NCI-H748 (cell line): ENCODE data around the gene RNF32.
"Not testable (repeated sequence)": the region's sequence is repeated elsewhere in the genome, so short reads cannot be mapped to it uniquely, and the experiment has no call there.

Experiments used
- DNase-seq: peaks from one replicate; lab custom pipeline; 2025; ENCODE audit not compliant: unreplicated experiment; lab: John Stamatoyannopoulos, UW

The RNF32 gene

DNA sequence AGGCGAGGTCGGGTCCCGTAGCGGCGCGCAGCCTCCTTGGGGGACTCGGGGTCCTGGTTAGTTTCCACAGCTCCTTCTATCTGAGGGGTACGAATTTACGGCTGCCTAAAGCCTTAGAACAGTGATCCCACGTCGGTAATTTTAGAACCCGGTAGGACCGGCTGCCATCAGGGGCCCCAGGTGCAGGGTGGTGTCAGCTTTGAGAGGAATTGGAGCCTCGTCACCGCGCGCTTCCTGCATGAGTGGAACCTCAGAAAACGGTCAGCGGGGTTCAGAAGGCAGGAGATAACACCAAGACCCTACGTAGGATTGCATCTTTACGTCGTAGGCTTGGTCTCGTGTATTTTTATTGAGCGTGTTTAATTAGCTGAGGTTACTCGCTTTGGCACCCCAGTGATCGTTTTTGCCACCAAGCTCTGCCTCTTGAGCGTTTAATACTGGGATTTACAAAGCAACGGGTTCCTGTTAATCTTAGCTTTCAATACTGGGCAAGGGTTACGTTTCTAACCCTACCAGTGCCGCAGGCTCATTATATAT lies 443 bp downstream of the RNF32 start:
- DNase-seq, result peak; percentile 72

DNA sequence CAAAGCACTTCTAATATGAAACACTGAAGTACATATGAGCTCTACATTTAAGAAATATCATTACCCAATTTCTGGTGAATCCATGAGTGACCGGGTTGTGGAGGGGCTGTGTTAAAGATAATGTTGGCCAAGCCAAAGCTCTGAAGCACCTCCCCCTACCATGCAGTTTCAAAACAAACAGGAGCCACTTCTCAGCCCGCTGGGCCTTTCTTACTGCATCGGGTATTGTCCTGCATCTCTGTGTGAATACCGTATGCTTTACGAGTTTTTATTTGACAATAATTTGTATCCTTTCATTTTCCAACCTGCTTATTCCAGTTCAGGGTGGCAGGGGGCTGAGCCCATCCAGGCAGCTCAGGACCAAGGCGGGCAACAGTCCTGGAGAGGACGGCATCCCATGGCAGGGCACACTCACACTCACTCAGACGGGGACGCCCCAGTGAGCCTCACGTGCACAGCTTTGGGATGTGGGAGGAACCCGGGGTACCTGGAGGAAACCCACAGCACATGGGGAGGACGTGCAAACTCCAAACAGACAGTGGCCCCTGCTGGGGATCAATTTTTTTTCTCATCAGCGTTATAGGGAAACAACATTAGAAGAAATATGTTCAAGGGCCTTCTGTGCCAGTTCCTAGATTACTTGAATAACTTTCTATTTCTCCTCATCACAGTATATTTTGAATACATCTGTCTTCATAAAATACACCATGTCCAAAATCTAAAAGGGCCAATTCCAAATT lies 1.9 kb downstream of the RNF32 start:
- DNase-seq, result peak; percentile 48

DNA sequence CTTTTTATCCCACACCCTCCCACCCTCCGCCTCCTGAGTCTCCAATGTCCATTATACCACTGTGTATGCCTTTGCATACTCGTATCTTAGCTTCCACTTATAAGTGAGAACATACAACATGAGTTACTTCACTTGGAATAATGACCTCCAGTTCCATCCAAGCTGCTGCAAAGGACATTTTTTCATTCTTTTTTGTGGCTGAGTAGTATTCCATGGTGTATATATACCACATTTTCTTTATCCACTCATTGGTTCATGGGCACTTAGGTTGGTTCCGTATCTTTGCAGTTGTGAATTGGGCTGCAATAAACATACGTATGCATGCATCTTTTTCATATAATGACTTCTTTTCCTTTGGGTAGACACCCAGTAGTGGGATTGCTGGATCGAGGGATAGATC lies 6.8 kb downstream of the RNF32 start:
- DNase-seq, result not testable (repeated sequence)

DNA sequence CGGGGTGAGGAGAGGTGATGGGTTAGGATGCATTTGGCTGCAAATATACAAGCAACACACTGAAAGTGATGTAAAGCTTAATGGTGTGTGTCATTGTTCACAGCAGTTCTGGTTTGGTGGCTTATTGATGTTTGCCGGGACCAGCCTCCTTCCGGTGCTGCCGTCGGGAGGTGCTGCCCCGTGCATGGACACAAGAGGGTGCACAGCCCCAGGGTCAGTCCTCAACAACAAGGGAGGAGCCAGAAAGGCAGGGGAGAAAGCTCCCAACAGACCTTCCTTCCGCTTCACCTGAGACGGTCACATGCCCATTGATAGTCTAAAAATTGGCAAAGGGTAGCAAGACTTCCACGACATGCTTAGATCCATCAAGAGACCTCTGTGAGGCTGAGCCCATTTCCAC lies 9.5 kb downstream of the RNF32 start:
- DNase-seq, result peak; percentile 40

DNA sequence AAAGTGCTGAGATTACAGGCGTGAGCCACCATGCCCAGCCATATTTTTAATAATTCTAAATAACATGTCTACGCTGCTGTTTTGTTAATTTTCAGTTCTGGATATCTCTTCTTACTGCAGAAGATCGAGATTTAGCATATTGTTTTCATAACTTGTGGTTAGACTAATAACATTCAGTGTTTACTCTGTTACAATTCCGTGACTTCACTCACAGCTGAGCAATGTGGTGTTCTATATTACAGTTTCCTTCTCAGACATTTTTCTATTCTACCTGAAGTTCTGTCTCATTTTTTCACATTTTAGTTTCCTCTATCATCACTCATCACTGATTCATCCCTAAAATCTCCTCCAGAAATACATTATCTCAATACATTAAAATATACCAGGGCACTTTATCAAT lies 10.9 kb downstream of the RNF32 start:
- DNase-seq, result no peak

DNA sequence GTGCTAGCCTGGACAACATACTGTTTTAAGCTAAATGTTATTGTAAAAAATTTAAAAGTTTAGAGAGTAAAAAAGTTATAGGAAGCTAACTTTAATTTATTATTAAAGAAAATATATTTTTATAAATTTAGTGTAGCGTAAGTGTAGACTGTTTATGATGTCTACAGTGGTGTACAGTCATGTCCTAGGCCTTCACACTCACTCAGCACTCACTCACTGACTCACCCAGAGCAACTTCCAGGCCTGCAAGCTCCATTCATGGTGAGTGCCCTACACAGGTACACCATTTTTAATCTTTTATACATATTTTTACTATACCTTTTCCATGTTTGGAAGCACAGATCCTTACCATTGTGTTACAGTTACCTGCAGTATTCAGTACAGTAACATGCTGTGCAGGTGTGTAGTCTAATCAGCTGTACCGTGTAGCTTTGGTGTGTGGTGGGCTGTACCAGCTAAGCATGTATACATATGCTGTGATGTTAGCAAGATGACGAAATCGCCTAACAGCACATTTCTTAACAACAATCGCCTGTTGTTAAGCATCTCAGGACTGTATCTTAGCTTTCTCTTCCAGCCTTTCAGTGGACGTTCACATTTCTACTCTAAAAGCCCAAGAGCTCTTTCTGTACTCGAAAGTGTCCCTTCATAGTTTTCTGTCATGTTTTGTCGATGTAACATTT lies 12.5 kb downstream of the RNF32 start:
- no peak for DNase-seq

DNA sequence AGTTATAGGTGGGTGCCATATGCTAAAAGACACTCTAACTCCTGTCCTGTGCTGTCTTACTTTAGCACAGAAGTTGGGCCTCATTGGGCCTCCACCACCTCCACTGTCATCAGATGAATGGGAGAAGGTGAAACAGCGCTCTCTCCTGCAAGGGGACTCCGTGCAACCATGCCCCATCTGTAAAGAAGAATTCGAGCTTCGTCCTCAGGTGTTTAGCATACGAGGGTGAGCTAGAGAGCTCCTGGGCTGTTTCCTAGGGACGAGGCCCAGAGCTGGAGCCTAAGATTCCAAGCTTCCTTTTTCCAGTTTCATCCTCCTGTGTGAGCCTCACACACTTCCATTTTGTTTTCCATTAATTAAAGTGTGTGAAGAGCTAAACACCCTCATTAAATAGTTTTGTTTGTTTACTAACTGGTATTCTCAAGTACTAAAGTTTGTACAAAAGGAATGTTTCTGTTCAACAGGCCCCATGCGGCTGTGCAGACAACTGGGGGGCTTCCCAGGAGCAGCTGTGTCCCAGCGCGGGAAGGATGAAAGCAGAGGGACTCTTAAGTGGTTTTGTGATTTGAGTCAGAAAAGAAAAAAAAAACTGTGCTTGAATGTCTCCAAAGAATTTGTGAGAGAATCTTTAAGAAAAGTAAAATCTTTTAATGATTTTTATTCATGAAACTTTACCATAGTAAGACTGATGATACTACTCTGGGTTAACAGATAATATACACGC lies 14.1 kb downstream of the RNF32 start:
- peak; percentile 5 for DNase-seq

DNA sequence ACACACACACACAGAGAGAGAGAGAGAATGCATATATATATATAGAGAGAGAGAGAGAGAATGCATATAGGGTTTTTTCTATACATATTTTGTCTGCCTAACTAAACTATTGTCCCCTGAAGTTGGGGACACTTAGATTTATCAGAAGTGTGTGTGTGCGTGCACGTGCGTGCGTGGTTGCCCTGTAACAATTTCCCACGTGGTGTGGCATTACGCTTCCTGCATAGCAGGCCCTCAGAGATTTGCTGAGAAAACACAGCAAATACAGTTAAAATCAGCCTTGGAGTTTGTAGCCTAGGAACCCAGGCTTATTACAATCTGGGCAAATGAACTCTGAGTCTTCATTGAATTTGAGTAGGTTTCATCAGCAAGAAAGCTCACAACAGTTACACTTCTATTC lies 14.7 kb downstream of the RNF32 start:
- no peak for DNase-seq

DNA sequence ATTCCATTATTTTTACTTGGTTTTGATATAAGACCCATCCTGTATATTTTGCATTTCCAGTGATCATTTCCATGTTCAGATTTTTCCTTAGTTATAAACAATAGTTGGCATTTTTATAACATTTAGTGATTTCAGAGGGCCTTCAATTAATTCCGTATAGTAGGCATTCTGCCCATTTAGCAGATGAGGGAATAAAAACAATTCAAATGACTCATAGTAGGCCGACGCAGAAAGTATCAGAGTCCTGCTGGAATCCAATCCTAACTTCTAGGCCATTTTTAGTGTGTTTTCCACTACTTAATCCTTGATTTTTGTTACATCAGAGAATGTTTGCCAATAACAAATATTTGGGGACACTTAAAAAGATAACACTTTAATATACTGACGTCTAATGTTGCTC lies 15.4 kb downstream of the RNF32 start:
- no peak for DNase-seq

DNA sequence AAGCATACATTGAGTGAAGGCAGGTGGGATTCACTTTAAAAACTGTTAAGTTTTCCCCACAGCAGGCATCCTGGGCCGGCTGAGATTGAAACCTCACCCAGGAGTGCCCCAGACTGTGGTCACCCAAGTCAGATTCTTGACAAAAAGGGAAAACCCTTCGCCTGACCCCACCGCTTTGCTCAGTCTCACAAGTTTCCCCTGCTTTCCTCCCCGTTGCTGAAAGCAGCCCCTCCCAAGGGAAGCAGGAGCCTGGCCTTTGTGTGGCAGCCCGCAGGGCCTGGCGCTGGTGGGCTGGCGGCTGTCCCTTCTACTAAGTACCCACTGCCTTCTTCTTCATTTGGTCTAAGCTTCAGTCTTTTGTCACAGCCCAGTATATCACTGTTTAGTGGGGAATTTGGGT lies 16.0 kb downstream of the RNF32 start:
- no peak for DNase-seq

DNA sequence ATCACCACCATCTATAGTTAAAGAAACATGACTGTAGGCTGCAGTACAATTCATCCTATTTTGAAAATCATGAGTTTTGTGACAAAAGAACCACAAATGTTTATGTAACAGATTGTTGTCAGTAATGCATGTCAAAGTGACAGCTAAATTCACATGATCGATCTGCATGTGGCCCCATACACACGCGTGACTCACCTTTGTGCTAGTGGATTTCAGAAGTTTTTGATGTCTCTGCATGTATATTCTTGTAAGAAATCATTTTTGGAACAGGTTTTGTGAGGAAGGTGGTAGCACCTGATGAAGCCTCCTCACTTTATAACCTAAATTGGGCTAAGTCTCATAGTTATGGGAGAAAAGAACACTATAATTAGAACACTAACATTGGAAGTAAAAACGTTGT lies 17.1 kb downstream of the RNF32 start:
- DNase-seq, result no peak

DNA sequence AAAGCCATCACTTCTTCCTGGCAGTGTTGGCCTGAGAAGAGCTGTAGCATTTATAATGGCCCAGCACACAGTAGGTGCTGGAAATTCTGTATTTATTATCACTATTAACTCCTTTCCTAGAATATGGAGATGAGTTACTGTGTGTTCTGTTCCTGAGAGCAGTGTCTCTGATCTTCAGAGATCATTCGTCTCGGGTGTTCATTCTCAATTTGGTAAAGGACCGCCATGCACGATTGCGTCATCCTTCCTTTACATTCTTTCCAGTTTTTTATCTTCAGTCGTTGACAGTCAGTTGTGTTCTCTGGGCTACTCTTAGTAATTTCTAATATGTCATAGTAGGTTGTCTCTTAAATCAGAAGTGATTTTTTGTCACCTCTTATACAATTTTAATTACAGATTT lies 18.6 kb downstream of the RNF32 start:
- no peak for DNase-seq

DNA sequence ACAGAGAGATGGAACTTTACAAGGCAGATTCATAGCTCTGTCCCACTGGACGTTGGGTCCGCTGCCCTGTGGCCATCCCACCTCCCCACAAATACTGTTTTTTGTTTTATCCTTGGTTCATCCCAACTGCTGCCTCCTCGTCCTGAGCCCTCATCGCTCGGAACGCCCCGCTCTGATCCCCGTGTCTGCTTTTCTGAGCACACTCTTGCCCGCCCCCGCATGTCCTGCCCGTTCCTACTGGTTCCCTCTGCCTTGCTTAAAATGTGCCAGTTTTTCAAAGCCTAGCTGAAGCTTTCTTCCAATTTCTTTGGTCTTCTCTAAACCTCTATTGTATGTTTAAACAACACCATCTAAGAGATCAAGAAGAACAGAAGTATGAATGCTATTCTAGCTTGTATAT lies 19.4 kb downstream of the RNF32 start:
- DNase-seq, result no peak

DNA sequence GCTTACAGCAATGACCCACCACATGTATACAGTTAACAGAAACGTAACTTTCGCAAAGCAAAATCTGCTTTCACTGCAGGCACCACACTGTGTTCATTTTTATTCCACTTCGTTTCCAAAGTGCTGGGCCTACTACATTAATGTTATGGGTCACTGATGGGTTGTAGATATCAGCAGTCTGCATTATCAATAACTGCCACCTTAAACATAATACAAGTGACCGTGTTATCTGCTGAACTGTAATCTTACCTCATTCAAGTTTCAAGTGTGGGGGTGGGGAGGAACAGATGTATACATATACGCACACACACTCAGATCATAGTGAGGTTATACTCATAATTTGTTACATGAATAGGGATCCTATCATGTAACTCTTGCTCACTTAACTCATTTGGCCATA lies 21.1 kb downstream of the RNF32 start:
- DNase-seq, result no peak

DNA sequence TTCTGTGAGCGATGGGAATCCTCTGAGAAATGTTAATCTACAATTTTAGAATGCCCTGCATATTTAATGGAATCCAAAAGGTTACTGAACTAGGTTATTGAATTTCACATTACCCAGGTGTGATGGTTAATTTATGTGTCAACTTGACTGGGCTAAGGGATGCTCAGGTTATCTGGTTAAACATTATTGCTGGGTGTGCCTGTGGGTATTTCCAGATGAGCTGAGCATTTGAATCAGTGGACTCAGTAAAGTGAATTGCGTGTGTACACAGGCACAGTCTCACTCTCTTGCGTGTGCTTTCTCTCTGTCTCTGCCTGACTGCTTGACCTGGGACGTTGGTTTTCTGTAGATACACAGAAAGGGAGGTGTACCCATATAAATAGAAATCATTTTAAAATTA lies 21.7 kb downstream of the RNF32 start:
- DNase-seq, result no peak

DNA sequence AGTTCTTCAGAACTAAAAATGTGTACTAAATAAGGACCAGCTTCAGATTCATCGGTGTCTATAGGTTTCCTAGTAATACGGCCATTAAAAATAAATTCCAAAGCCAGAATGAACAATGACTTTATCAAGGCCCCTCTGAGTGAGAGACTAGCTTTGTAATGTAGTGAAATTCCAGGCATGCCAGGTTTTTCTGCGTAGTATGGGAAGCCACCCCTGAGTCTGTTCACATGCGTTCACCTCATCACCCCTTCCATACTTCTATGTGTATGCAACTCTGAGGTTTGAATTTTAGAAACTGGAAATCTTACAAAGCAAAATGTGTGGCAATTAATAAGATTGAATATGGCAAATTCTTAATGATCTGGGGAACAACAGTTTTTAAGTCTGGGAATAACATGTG lies 24.5 kb downstream of the RNF32 start:
- no peak for DNase-seq

DNA sequence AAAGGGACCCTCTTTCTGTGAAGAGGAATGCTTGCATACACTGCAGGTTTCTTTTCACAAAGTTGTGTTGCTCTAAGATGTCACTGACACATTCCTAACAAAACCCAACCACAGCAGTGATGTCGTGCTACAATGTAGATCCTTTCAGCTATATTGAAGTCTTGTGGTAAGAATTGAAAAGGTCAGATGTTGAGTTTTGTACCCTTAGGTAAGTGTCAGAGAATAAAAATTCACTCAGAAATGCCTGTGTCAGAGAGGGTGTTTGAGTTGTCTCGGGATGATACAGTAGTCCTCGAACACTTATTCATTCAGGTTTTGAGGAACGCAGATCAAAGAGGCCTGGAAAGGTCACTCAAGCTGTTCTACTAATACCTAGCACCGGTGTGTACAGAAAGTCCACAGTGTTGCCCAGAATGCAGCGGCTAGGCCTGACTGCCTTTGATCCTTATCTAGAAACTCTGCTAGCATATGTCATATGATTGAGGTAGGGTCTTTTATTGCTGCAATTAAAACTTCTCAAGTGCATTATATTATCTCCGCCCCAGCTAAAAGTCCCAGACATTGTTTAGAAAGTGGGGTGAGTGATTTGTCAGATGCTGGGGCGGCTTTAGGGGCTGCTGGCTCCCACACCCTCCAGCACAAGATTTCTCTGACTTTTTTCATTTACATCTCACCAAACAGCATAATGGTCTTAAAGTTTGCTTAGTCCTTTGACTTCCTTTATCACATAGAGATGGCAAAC lies 26.0 kb downstream of the RNF32 start:
- peak; percentile 76 for DNase-seq

DNA sequence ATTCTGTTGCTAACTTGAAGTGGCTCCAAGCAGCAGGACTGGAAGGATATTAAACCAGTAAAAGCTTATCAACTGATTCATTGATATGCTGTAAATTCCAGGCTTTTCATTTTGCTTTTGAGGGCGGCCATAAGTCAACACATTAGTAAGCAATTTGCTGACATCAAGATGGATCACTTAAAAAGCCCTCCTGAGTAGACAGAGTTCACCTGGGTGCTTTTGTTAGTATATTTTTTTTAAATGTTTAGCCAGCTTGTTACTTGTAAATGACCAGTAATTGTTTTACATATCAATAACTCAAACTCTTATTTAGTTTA lies 26.5 kb downstream of the RNF32 start:
- DNase-seq, result peak; percentile 92

DNA sequence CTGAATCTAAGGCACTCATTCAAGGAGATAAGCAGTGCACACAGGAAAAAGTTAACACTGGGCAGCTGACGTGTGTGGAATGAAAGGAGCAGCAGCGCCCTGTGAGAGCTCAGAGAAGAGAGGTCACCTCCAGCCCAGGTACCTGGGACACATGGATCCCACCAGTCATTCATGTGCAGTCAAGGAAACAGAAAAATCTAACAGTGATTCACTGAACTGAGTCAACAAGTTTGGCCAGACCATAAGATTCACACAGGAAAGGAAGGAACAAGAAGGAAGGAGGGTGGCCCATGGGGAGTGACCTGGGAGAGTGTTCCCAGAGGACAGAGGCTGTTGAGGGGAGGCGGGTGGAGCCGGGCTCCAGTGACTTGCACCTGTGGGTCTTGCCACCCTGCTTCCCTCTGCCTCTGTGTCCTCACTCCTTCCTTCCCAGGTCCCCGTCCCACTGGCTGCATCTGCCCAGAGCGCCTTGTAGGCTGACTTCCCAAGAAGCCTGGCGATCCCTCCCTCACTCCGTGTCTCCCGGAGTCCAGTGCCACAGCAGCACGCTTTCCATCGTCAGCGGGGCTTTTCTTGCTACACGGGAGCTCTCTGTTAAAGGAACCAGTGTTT lies 27.7 kb downstream of the RNF32 start:
- peak; percentile 25 for DNase-seq

DNA sequence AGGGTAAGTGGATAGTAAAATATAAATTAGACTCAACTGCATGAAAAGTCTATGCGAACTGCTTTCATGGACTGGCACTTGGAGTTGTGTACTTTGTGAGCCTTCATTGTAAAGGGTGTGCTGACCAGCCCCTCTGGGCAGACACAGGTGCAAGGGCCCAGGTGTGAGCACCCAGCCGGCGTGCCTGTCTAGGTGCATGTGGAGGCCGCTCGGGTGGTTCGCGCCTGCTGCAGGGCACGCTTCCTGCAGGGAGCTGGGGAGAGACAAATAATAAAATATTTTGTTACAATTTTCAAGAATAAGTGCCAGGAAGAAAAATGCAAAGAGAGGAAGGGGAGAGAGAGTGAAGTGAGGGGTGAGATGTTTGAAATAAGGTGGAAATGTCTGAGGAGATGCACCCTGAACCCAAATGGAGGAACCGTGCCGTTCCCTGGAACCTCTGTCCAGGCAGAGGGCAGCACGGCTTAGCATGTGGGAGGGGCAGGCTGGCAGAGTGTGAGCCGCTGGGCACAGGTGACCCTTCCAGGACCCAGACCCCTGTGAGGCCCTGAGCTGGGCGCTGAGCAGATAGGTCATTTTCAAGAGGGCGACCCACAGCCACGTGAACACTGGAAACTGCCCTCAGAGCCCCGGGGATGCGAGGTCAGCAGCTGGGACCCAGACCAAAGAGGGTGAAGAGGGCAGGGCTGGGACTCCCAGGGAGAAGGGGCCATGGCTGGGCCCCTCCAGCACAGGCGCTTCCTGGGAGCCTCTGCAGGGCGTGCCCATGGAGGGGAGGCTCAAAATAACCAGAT lies 28.7 kb downstream of the RNF32 start:
- no peak for DNase-seq
